Stimulated activated naive B cell treated with anti-CD40 and anti-IgM and Interleukin-4, amounts not matched to agents 10 μg/mL and 1 μg/mL and 100 μg/mL, for 72 hours (primary cell): Measurements from ENCODE around the gene TXLNB.
A peak's percentile ranks its signal among the peaks of the same experiment; 100 is the strongest.
"Not testable (repeated sequence)": the region's sequence is repeated elsewhere in the genome, so short reads cannot be mapped to it uniquely, and the experiment has no call there.

ENCODE experiments used
- ATAC-seq, 2 donors: fragments of 150-1000 bp; cut with Tn5 transposase; replicated peaks; 2 replicates each; pipeline ENCODE4 v1.10.0; 2021; ENCODE audit warnings: moderate library complexity in 1 of 2
- DNase-seq: peaks from one replicate; pipeline ENCODE4 v3.0.0; 2021
- H3K27ac Mint-ChIP-seq: one replicate; pipeline ENCODE4 v1.8.0; 2022; ENCODE audit warnings: mild to moderate bottlenecking, mixed read lengths
- H3K27me3 Mint-ChIP-seq, 2 donors: one replicate each; pipeline ENCODE4 v1.8.0; 2022; ENCODE audit warnings: mixed read lengths in 2 of 2
- H3K36me3 Mint-ChIP-seq, 2 donors: one replicate each; pipeline ENCODE4 v1.8.0; 2022; ENCODE audit warnings: mixed read lengths in 2 of 2, mild to moderate bottlenecking in 1 of 2
- H3K4me1 Mint-ChIP-seq, 2 donors: one replicate each; pipeline ENCODE4 v1.8.0; 2022; ENCODE audit warnings: mixed read lengths in 2 of 2, mild to moderate bottlenecking in 1 of 2
- H3K4me3 Mint-ChIP-seq, 2 donors: one replicate each; pipeline ENCODE4 v1.8.0; 2022; ENCODE audit warnings: mild to moderate bottlenecking in 2 of 2, mixed read lengths in 2 of 2, moderate library complexity in 1 of 2
- H3K9me3 Mint-ChIP-seq, 2 donors: one replicate each; pipeline ENCODE4 v1.8.0; 2022; ENCODE audit warnings: mixed read lengths in 2 of 2, mild to moderate bottlenecking in 1 of 2

TXLNB gene

GRCh38 chr6:139219746-139220145 lies 72.1 kb downstream of the TXLNB start:
- Mint-ChIP-seq H3K36me3 (no peaks in the 10 kb centered on the region), H3K4me1 (peaks cover 6 to 8% of the 10 kb centered on the region in 2 donors), H3K27me3 (no peaks in the 10 kb centered on the region), H3K9me3 (peaks cover 0 to 3% of the 10 kb centered on the region in 2 donors), H3K4me3 (peak overlapping the region in 1 of 2 donors; percentile 72), H3K27ac (peak overlapping the region; percentile 68)
- ATAC-seq (no peak), DNase-seq (no peak)

DNA sequence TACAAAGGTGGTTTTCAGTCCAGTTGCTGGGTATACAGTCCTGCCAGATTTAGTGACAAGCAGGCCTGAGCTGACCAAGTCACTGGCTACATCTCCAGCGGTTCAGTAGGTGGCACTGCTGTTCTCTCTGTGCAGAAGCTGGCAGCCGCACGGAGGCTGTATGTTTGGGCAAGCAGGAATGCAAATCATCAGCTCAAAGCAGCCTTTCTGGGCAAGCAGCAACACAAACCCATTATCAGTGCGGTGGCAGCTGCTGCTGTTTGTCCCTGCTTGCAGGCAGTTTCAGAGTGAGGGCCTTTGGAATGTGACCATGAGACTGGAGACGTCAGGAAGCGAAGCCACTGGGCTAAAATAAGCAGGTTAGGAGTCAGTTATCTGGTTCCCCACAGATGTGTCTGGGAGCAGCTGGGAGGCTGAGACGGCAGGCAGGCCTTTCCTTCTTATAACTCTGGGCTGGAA lies 72.5 kb downstream of the TXLNB start:
- peak overlapping the region; percentile 68 for H3K27ac Mint-ChIP-seq

GRCh38 chr6:139212460-139212859 lies 79.3 kb downstream of the TXLNB start:
- Mint-ChIP-seq H3K36me3 (peaks cover 8 to 17% of the 10 kb centered on the region in 2 donors), H3K9me3 (peaks cover 22 to 28% of the 10 kb centered on the region in 2 donors)
- DNase-seq, H3K27ac Mint-ChIP-seq, ATAC-seq, H3K4me3 Mint-ChIP-seq, H3K4me1 Mint-ChIP-seq, H3K27me3 Mint-ChIP-seq: not testable (repeated sequence)

More for the DNA sequence above, 72.5 kb downstream of the TXLNB start:
- DNase-seq = peak; percentile 66
- H3K4me3 Mint-ChIP-seq = peak overlapping the region; percentile 59 to 72
- ATAC-seq = peak; percentile 100
- H3K4me1 Mint-ChIP-seq = peaks cover 6 to 8% of the 10 kb centered on the region in 2 donors
- no peaks in the 10 kb centered on the region for H3K36me3 Mint-ChIP-seq
- H3K9me3 Mint-ChIP-seq = peaks cover 0 to 3% of the 10 kb centered on the region in 2 donors
- no peaks in the 10 kb centered on the region for H3K27me3 Mint-ChIP-seq

DNA sequence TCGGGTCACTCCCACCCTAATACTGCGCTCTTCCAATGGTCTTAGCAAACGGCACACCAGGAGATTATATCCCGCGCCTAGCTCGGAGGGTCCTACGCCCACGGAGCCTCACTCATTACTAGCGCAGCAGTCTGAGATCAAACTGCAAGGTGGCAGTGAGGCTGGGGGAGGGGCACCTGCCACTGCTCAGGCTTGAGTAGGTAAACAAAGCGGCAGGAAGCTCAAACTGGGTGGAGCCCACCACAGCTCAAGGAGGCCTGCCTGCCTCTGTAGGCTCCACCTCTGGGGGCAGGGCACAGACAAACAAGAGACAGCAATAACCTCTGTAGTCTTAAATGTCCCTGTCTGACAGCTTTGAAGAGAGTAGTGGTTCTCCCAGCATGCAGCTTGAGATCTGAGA lies 81.0 kb downstream of the TXLNB start:
- not testable (repeated sequence) for H3K4me1 Mint-ChIP-seq

DNA sequence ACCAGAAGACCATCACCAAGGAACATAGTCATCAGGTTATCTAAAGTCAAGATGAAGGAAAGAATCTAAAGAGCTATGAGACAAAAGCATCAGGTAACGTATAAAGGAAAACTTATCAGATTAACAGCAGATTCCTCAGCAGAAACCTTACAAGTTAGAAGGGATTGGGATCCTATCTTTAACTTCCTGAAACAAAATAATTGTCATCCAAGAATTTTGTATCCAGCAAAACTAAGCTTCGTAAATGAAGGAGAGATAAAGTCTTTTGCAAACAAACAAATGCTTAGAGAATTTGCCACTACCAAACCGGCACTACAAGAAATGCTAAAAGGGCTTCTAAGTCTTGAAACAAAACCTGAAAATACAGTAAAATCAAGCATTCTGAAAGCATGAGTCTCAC lies 86.0 kb downstream of the TXLNB start:
- peaks cover 0 to 5% of the 10 kb centered on the region in 2 donors for H3K27me3 Mint-ChIP-seq
- DNase-seq (no peak), ATAC-seq (no peak)
- H3K4me1 Mint-ChIP-seq = peaks cover 0 to 2% of the 10 kb centered on the region in 2 donors
- H3K36me3 Mint-ChIP-seq = peaks cover 16 to 26% of the 10 kb centered on the region in 2 donors
- H3K9me3 Mint-ChIP-seq = peaks cover 22 to 32% of the 10 kb centered on the region in 2 donors
- H3K27ac Mint-ChIP-seq = no peak overlapping the region
- no peak overlapping the region for H3K4me3 Mint-ChIP-seq

More for the DNA sequence above, 81.0 kb downstream of the TXLNB start:
- not testable (repeated sequence) for H3K27ac Mint-ChIP-seq, DNase-seq, H3K4me3 Mint-ChIP-seq, ATAC-seq, H3K27me3 Mint-ChIP-seq
- Mint-ChIP-seq H3K36me3 (peaks cover 13 to 21% of the 10 kb centered on the region in 2 donors), H3K9me3 (peaks cover 27 to 32% of the 10 kb centered on the region in 2 donors)

- no peak overlapping the region for H3K4me3 Mint-ChIP-seq
- peaks cover 20 to 28% of the 10 kb centered on the region in 2 donors for H3K9me3 Mint-ChIP-seq
- no peak for ATAC-seq
- no peak overlapping the region for H3K27ac Mint-ChIP-seq
- peaks cover 0 to 5% of the 10 kb centered on the region in 2 donors for H3K27me3 Mint-ChIP-seq
- no peak for DNase-seq
- H3K36me3 Mint-ChIP-seq = peaks cover 12 to 26% of the 10 kb centered on the region in 2 donors
- H3K4me1 Mint-ChIP-seq = peaks cover 0 to 2% of the 10 kb centered on the region in 2 donors
These were observed 86.8 kb downstream of the TXLNB start for GRCh38 chr6:139204978-139205377.

DNA sequence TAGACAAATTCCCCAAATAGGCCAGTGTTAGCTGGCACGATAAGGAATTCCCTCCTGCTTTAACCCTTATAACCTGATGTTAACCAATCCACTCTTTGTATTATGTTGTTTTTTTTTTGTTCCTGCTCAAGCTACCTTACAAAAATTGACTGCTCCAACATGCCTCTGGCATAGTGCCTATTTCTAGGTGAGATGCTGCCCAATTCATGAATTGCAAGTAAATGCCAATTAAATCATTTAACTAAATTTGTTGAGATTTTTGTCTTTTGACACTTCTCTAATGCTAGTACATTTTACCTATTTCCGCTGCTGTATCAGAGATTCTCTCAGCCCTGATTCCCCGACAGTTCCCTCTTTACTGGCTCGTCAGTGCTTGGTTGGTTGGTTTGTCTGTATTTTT lies 90.4 kb downstream of the TXLNB start:
- DNase-seq (no peak), ATAC-seq (no peak)
- Mint-ChIP-seq H3K27ac (no peak overlapping the region), H3K4me3 (no peak overlapping the region), H3K4me1 (peaks cover 11 to 13% of the 10 kb centered on the region in 2 donors), H3K36me3 (peaks cover 10 to 11% of the 10 kb centered on the region in 2 donors), H3K27me3 (peaks cover 0 to 5% of the 10 kb centered on the region in 2 donors), H3K9me3 (peaks cover 3 to 4% of the 10 kb centered on the region in 2 donors)

DNA sequence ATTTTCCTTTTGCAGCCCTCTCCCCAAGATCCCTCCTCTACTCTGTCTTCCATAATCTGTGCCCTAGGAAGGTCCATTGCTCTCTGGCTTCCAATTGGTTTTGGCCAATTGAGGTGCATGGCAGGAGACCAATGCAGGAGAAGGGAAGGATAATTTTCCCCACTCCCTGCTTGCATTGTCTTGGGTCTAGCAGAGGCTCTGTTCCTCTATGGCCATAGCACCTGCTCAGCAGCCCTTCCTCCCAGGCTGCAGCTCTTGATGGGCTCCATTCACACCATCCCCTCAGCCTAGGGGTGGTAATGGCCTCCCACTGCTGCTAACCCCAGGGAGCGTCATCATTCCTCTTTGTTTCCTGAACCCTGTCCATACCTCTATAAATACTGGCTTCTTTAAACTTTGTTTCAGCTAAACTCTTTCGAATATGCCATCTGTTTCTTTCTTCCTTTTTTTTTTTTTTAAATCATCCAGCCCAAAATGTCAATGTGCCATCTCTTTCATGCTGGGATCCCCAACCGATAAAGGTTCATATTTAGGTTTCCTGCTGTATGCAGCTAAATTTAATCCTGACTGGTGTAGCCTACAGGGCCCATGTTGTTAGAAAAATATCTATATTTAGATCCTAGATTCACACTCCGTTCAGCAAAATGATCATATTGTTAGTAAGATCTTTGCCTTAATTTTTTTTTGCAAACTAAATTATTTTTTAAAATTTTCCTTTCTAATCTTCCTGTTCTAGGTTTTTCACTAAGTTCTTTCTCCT lies 93.1 kb downstream of the TXLNB start:
- ATAC-seq (peak; percentile 29 to 38), DNase-seq (no peak)
- H3K4me1 Mint-ChIP-seq = peaks cover 11 to 13% of the 10 kb centered on the region in 2 donors
- H3K36me3 Mint-ChIP-seq = peaks cover 4 to 6% of the 10 kb centered on the region in 2 donors
- no peak overlapping the region for H3K27ac Mint-ChIP-seq
- H3K4me3 Mint-ChIP-seq = peak overlapping the region in 1 of 2 donors; percentile 41
- peaks cover 0 to 5% of the 10 kb centered on the region in 2 donors for H3K27me3 Mint-ChIP-seq
- H3K9me3 Mint-ChIP-seq = peaks cover 0 to 5% of the 10 kb centered on the region in 2 donors

- ATAC-seq = no peak
- DNase-seq = no peak
- Mint-ChIP-seq H3K36me3 (peaks cover 0 to 4% of the 10 kb centered on the region in 2 donors), H3K27me3 (no peaks in the 10 kb centered on the region), H3K9me3 (peaks cover 0 to 5% of the 10 kb centered on the region in 2 donors), H3K4me3 (no peak overlapping the region), H3K4me1 (peaks cover 10 to 13% of the 10 kb centered on the region in 2 donors), H3K27ac (no peak overlapping the region)
These were observed 97.1 kb downstream of the TXLNB start for GRCh38 chr6:139194740-139195139.
